GM19324 (cell line): Measurements from ENCODE around the gene WTAP.
"Not testable (repeated sequence)": the region's sequence is repeated elsewhere in the genome, so short reads cannot be mapped to it uniquely, and the experiment has no call there.

ENCODE experiments used
- ATAC-seq: cut with Tn5 transposase; IDR thresholded peaks from one replicate; pipeline ENCODE4 v1.9.1; 2021; ENCODE audit warnings: mild to moderate bottlenecking, moderate library complexity; ENCODE audit not compliant: unreplicated experiment, low FRiP score

Gene WTAP

GRCh38 chr6:159790956-159791598 lies 63.8 kb downstream of the WTAP start:
- no peak for ATAC-seq

DNA sequence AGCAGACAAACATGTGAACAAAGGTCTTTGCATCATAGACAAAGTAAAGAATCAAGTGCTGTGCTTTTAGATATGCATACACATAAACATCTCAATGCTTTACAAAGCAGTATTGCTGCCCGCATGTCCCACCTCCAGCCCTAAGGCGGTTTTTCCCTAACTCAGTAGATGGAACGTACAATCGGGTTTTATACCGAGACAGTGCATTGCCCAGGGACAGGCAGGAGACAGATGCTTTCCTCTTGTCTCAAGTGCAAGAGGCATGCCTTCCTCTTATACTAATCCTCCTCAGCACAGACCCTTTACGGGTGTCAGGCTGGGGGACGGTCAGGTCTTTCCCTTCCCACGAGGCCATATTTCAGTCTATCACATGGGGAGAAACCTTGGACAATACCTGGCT lies 67.7 kb downstream of the WTAP start:
- ATAC-seq = not testable (repeated sequence)

- ATAC-seq = no peak
Observed at GRCh38 chr6:159797554-159797953, 70.2 kb downstream of the WTAP start.

DNA sequence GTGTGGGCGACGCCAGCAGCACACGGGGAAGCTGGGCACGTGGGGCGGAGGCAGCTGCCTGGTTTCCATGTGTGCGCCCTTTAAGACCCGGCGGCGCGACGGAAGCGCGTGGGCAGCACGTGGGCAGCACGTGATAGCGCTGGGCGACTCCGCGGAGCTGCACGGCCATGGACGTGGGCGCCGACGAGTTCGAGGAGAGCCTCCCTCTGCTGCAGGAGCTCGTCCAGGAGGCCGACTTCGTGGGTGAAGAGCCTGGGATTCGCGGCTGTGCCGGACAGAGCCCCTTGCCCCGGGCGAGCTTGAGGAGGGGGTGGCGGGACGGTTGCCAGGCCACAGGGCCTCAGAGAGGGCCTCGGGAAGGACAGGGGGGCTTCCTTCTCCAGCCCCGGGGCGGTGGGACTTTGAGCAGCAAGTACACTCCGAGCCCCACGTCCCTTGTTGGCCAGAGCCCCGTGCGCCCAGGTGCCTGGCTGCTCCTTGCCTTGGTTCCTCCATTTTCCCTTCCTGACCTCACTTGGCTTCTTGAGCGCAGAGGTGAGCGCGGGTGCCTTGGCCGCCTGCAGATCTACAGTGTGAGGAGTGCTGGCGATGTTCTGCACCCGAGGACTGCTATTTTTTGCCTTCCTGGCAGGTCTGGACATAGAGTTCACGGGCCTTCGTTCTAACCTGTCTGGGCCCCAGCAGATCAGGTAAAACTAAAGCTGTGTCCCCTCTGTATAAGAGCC lies 73.0 kb downstream of the WTAP start, which contains the start of gene PNLDC1:
Gene PNLDC1, plus strand, starts transcription at position 136 of the 725 bp plus-strand sequence. Its CDS starts 32 bp downstream, at position 168.
- ATAC-seq = no peak

GRCh38 chr6:159801935-159802334 lies 74.6 kb downstream of the WTAP start:
- no peak for ATAC-seq

GRCh38 chr6:159804504-159804903 lies 77.2 kb downstream of the WTAP start:
- no peak for ATAC-seq

- ATAC-seq = no peak
Observed at GRCh38 chr6:159805440-159806020, 78.2 kb downstream of the WTAP start.
